Measurements from ENCODE around the gene PGD.

PGD gene

GRCh38 chr1:10430216-10431069 lies 31.6 kb downstream of the PGD start, which contains the start of gene CENPS (continued):
- peak; percentile 98 for TF ChIP-seq CTCF (tag by site-specific recombination; IDR thresholded peaks at IDR 0.05)
- no peak for TF ChIP-seq ZNF23 (tag by site-specific recombination; IDR thresholded peaks at IDR 0.05; ENCODE audit: borderline replicate concordance)
- TF ChIP-seq ZNF639 (tag by site-specific recombination; IDR thresholded peaks at IDR 0.05), result no peak
- TF ChIP-seq ZNF48 (tag by site-specific recombination; IDR thresholded peaks at IDR 0.05), result no peak
- no peak for TF ChIP-seq ZNF302 (tag by site-specific recombination; IDR thresholded peaks at IDR 0.05; ENCODE audit: low read depth)
- peak; percentile 78 for TF ChIP-seq ZNF449 (tag by site-specific recombination; IDR thresholded peaks at IDR 0.05)
- TF ChIP-seq KLF16 (tag by site-specific recombination; IDR thresholded peaks at IDR 0.05), result peak; percentile 87
- TF ChIP-seq SCRT2 (tag by site-specific recombination; IDR thresholded peaks at IDR 0.05), result peak; percentile 83
- TF ChIP-seq ZNF658 (tag by site-specific recombination; IDR thresholded peaks at IDR 0.05), result no peak
- TF ChIP-seq GLIS1 (tag by site-specific recombination; IDR thresholded peaks at IDR 0.05), result peak; percentile 74

- CTCF ChIA-PET, result interaction anchor here (0.7 to 9.3 kb wide), 11 partner anchors 11 to 1793 kb away, joined by 3 to 148 read pairs (median 3); no protein-coding TSS in a partner anchor
- no peak for TF ChIP-seq ZFP41 (tag by site-specific recombination; IDR thresholded peaks at IDR 0.05; ENCODE audit: borderline replicate concordance)
- TF ChIP-seq ZNF596 (tag by site-specific recombination; IDR thresholded peaks at IDR 0.05), result no peak
- TF ChIP-seq ZNF747 (tag by site-specific recombination; IDR thresholded peaks at IDR 0.05), result no peak
- TF ChIP-seq ZBTB8A (tag by site-specific recombination; IDR thresholded peaks at IDR 0.05), result peak; percentile 36
- no peak for TF ChIP-seq GFI1B (tag by site-specific recombination; IDR thresholded peaks at IDR 0.05)
- no peak for TF ChIP-seq ZEB2 (tag by site-specific recombination; IDR thresholded peaks at IDR 0.05)
- TF ChIP-seq SCRT1 (tag by site-specific recombination; IDR thresholded peaks at IDR 0.05; ENCODE audit: borderline replicate concordance), result no peak
- TF ChIP-seq ZNF184 (tag by site-specific recombination; IDR thresholded peaks at IDR 0.05), result no peak
- no peak for TF ChIP-seq ZNF600 (tag by site-specific recombination; IDR thresholded peaks at IDR 0.05)
- TF ChIP-seq ZNF623 (tag by site-specific recombination; IDR thresholded peaks at IDR 0.05), result 0 out of 2 replicates have a peak, but pooled peaks have one; percentile 2
- TF ChIP-seq ZNF114 (tag by site-specific recombination; IDR thresholded peaks at IDR 0.05), result no peak
- peak; percentile 7; the same call in 1 of the 2 replicates for TF ChIP-seq ZNF335 (tag by site-specific recombination; conservative IDR thresholded peaks at IDR 0.05)
- TF ChIP-seq ZNF391 (tag by site-specific recombination; IDR thresholded peaks at IDR 0.05; ENCODE audit: borderline replicate concordance, low read depth), result no peak
- no peaks in the 10 kb centered on the region for H3K4me1 ChIP-seq (ENCODE audit: control insufficient read depth, insufficient read depth, low read length)
- peaks cover 0 to 27% of the 10 kb centered on the region in 2 experiments; a peak in 1 of 3 replicates for H3K36me3 ChIP-seq (ENCODE audit: control insufficient read depth in 2 of 2, insufficient read depth in 1 of 2, low read length in 2 of 2)
- H3K4me3 ChIP-seq (ENCODE audit: low read depth, low read length), result peak overlapping the region; percentile 86
- peak overlapping the region; percentile 85; the same call in 1 of the 2 replicates for H3K27ac ChIP-seq (ENCODE audit: extremely low read depth, low read depth, low read length)
- POLR2A ChIA-PET, result interaction anchor here (0.5 to 2.8 kb wide), 6 partner anchors 10 to 68 kb away, joined by 3 to 10 read pairs (median 6); partner anchors contain the start of gene PGD
- no peaks in the 10 kb centered on the region for H3K9me3 ChIP-seq (ENCODE audit: control insufficient read depth, insufficient read depth, low read depth, low read length)
These were observed 32.3 kb downstream of the PGD start for GRCh38 chr1:10431070-10431730.
